ENCODE results near the gene ZNF710.
"Not testable (repeated sequence)": the region's sequence is repeated elsewhere in the genome, so short reads cannot be mapped to it uniquely, and the experiment has no call there.

ZNF710 gene

GRCh38 chr15:90108038-90108437 lies 106.9 kb downstream of the ZNF710 start:
- not testable (repeated sequence) for DNase-seq

- DNase-seq, result not testable (repeated sequence)
These were observed 108.1 kb downstream of the ZNF710 start for GRCh38 chr15:90109163-90109751.

- no peak for DNase-seq
These were observed 112.0 kb downstream of the ZNF710 start for GRCh38 chr15:90113166-90113565.

DNA sequence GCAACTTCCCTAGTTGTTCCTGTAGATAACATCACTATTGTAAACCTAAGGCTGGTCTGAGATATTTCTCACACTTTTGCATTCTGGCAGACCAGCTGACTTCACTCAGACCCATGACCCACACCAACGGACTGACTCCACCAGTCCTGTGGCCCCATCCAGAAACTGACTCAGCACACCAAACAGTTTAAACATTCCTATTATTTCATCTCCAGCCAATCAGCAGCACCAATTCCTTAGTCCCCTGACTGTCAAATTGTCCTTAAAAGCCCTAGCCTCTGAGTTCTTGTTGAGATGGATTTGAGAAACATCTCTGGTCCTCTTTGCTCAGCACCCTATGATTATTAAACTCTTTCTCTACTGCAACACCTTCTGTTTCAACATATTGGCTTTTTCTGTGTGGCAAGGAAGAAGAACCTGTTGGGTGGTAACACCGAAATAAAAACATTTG lies 113.4 kb downstream of the ZNF710 start:
- DNase-seq, result no peak

DNA sequence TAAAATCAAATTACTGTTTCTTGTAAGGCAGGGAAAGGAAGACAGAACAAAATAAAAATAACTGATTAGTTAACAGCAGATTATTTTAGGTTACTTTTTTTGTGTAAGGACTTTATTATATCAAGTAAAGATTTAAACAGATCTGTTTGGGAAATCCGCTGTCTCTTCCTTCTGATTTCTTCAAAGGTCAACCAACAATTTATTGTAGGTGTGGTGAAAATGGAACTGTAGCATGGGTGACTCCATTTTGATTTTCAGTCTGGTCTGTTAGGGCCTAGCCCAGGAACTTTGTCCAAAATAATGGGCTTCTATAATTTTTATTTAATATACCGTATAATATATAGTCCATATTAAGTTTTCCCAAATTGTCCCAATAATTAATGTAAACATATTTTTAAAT lies 114.7 kb downstream of the ZNF710 start:
- no peak for DNase-seq

DNA sequence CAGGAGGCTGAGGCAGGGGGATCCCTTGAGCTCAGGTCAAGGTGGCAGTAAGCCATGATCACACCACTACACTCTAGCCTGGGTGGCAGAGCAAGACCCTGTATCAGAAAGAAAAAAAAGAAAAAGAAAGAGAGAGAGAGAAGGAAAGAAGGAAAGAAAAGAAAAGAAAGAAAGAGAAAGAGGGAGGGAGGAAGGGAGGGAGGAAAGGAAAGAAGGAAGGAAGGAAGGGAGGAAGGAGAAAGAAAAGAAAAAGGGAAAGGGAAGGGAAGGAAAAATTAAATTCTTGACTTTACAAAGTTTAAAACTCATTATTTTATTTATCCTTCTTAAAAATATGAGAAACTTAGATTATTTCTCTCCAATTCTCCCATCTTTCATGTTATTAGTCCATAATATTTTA lies 118.2 kb downstream of the ZNF710 start:
- no peak for DNase-seq

DNA sequence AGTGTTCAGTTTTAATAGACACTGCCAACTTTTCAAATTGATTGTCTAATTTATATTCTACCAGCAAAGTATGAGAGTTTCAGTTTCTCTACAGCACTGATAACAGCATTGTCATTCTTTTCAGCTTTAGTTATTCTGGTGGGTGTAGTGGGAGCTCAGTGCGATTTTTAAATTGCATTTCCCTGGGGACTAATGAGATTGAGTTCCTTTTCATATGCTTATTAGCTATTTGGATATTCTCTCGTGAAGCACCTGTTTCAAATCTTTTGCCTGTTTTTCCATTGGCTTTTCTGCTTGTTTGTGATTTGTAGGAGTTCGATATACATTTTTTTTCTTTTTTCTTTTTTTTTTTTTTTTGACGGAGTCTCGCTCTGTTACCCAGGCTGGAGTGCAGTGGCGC lies 120.0 kb downstream of the ZNF710 start:
- DNase-seq, result no peak

DNA sequence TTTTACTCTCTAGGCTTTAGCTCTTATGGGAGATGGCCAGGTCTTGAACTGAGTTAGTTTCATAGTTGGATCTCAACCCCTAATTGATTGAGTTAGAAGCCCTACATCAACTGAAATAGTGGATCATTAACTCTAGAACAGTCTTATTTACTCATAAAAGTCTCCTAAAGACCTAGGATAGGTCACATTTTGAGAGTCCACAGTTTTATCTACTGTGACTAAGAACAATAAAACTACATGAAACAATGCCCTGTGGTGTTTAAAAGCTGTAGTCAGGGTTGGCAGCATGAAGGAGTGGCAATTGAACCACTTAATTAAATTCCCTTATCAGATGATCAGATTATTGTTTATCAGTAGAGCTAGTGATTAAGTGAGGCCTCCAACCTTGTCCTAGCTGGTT lies 123.4 kb downstream of the ZNF710 start:
- no peak for DNase-seq

DNA sequence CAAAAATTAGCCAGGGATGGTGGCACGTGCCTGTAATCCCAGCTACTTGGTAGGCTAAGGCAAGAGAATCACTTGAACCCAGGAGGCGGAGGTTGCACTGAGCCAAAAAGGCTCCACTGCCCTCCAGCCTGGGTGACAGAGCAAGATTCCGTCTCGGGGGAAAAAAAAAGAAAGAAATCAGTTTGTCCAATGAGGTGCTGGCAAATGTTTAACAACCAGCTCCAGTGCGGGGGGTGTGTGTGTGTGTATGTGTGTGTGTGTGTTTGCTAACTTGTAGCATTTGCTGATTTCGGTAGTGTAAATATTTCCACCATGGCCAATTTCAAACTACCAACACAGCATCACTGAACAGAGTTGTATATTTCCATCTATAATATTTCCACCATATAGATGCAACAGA lies 124.9 kb downstream of the ZNF710 start:
- no peak for DNase-seq

- peak; percentile 50 to 61 for DNase-seq
These were observed 125.7 kb downstream of the ZNF710 start for GRCh38 chr15:90126596-90127435.

GRCh38 chr15:90130291-90130690 lies 129.2 kb downstream of the ZNF710 start:
- no peak for DNase-seq
